H1 (cell line): Measurements from ENCODE around the gene AKAP12. TPM values are rescaled to one million over a fixed set of nuclear protein-coding genes. Genes with fewer than 3 reads are reported as not detected.

ENCODE experiments used
- CTCF ChIA-PET: fragments of 300-600 bp; sonication (Branson Sonifier 250); formaldehyde crosslinking; loops from one replicate; lab custom pipeline; 2021; ENCODE audit not compliant: partially characterized antibody; lab: Charles Lee
- POLR2A ChIA-PET: fragments of 300-600 bp; sonication (Branson Sonifier 250); formaldehyde crosslinking; loops from one replicate; lab custom pipeline; 2021; ENCODE audit warnings: inconsistent platforms; ENCODE audit not compliant: partially characterized antibody; lab: Charles Lee
- DNase-seq, 2 experiments: peaks; one replicate each; pipeline versions ENCODE4 v3.0.0 to v3.0.0-alpha.2; 2010 to 2022; ENCODE audit warnings: low spot score in 2 of 2, low read depth in 1 of 2, mixed read lengths in 1 of 2
- FAIRE-seq: peaks from 2 replicates; lab custom pipeline; 2011; peaks lifted over from hg19 to GRCh38; lab: Jason Lieb, UNC
- H2AFZ ChIP-seq: 2 replicates; pipeline ENCODE4 v1.8.1; 2012; ENCODE audit warnings: low read length, inconsistent platforms
- H2AK5ac ChIP-seq: 2 replicates; pipeline ENCODE4 v1.6.1; 2013; ENCODE audit warnings: low read depth, low read length
- H2BK120ac ChIP-seq: replicated peaks from 2 replicates; pipeline ENCODE3; 2013; ENCODE audit warnings: low read depth, low read length, inconsistent platforms
- H2BK12ac ChIP-seq: 2 replicates; pipeline ENCODE4 v1.6.1; 2013; ENCODE audit warnings: low read depth, low read length
- H2BK15ac ChIP-seq: 2 replicates; pipeline ENCODE4 v1.6.1; 2013; ENCODE audit warnings: low read length
- H2BK20ac ChIP-seq: 2 replicates; pipeline ENCODE4 v1.6.1; 2013; ENCODE audit warnings: low read length
- H2BK5ac ChIP-seq: 2 replicates; pipeline ENCODE4 v1.6.1; 2013; ENCODE audit warnings: low read depth, low read length
- H3K14ac ChIP-seq: 2 replicates; pipeline ENCODE4 v1.6.1; 2013; ENCODE audit warnings: inconsistent platforms; ENCODE audit not compliant: insufficient read length
- H3K18ac ChIP-seq: 2 replicates; pipeline ENCODE4 v1.6.1; 2013; ENCODE audit warnings: low read length; ENCODE audit errors: extremely low read depth
- H3K23ac ChIP-seq: 2 replicates; pipeline ENCODE4 v1.6.1; 2013; ENCODE audit warnings: inconsistent platforms; ENCODE audit not compliant: insufficient read length
- H3K23me2 ChIP-seq: 2 replicates; pipeline ENCODE4 v1.6.1; 2013; ENCODE audit warnings: low read depth, low read length
- H3K27ac ChIP-seq: 2 replicates; pipeline ENCODE4 v1.6.1; 2011; ENCODE audit warnings: low read depth, low read length, inconsistent platforms
- H3K27me3 ChIP-seq, 4 experiments: replicated peaks in 1 of 4; 1 replicate in 1 of 4; 2 replicates in 3 of 4; pipeline versions ENCODE4 v1.6.1 to v1.8.1; 2011 to 2013; ENCODE audit warnings: low read length in 3 of 4, mild to moderate bottlenecking in 3 of 4, inconsistent platforms in 2 of 4, mixed read lengths in 2 of 4, moderate library complexity in 1 of 4; ENCODE audit not compliant: control insufficient read depth in 3 of 4, insufficient read depth in 3 of 4; ENCODE audit errors: extremely low read depth in 1 of 4
- H3K36me3 ChIP-seq, 4 experiments: 2 replicates each; pipeline versions ENCODE4 v1.6.1 to v1.8.1; 2011 to 2013; ENCODE audit warnings: mild to moderate bottlenecking in 4 of 4, low read length in 3 of 4, moderate library complexity in 2 of 4, control low read depth in 1 of 4, inconsistent platforms in 1 of 4; ENCODE audit not compliant: insufficient read depth in 4 of 4, control insufficient read depth in 2 of 4
- H3K4ac ChIP-seq: replicated peaks from 2 replicates; pipeline ENCODE3; 2013; ENCODE audit warnings: low read length, low read depth, mixed read lengths, inconsistent platforms; ENCODE audit not compliant: insufficient read length
- H3K4me1 ChIP-seq, 4 experiments: replicated peaks in 1 of 4; 1 replicate in 1 of 4; 2 replicates in 3 of 4; pipeline versions ENCODE4 v1.6.1 to v1.8.1; 2011 to 2013; ENCODE audit warnings: low read length in 3 of 4, inconsistent platforms in 2 of 4, mixed read lengths in 1 of 4; ENCODE audit not compliant: insufficient read depth in 4 of 4, control insufficient read depth in 3 of 4
- H3K4me2 ChIP-seq, 2 experiments: 2 replicates each; pipeline versions ENCODE4 v1.6.1 to v1.8.1; 2011 to 2013; ENCODE audit warnings: low read depth in 2 of 2, low read length in 2 of 2, control low read depth in 1 of 2, inconsistent platforms in 1 of 2, mild to moderate bottlenecking in 1 of 2; ENCODE audit not compliant: insufficient read depth in 1 of 2
- H3K4me3 ChIP-seq, 4 experiments: fragments of 200-600, 300-600 bp in 1 of 4; sonication (generic), shearing (Covaris generic), sonication (Bioruptor Twin) in 1 of 4; 2 replicates each; pipeline versions ENCODE4 v1.5.1 to v1.8.1; 2011 to 2016; ENCODE audit warnings: low read length in 4 of 4, low read depth in 3 of 4, control low read depth in 2 of 4, inconsistent platforms in 2 of 4, mild to moderate bottlenecking in 2 of 4, mixed read lengths in 1 of 4, moderate library complexity in 1 of 4; ENCODE audit not compliant: insufficient read depth in 2 of 4; ENCODE audit errors: extremely low read depth in 1 of 4
- H3K56ac ChIP-seq: replicated peaks from 2 replicates; pipeline ENCODE3; 2013; ENCODE audit warnings: low read depth, mild to moderate bottlenecking, mixed read lengths, low read length, inconsistent platforms; ENCODE audit not compliant: insufficient read length
- H3K79me1 ChIP-seq: 2 replicates; pipeline ENCODE4 v1.6.1; 2013; ENCODE audit warnings: low read depth, low read length, control low read depth
- H3K79me2 ChIP-seq, 2 experiments: 2 replicates each; pipeline versions ENCODE4 v1.6.1 to v1.8.1; 2012 to 2013; ENCODE audit warnings: low read length in 2 of 2, mild to moderate bottlenecking in 2 of 2, inconsistent platforms in 1 of 2; ENCODE audit not compliant: insufficient read depth in 2 of 2, control insufficient read depth in 1 of 2
- H3K9ac ChIP-seq, 4 experiments: replicated peaks in 1 of 4; 1 replicate in 1 of 4; 2 replicates in 3 of 4; pipeline versions ENCODE4 v1.6.1 to v1.8.1; 2011 to 2013; ENCODE audit warnings: low read depth in 3 of 4, low read length in 3 of 4, control low read depth in 2 of 4, mild to moderate bottlenecking in 2 of 4, moderate library complexity in 2 of 4, inconsistent platforms in 1 of 4; ENCODE audit errors: extremely low read depth in 1 of 4
- H3K9me3 ChIP-seq, 2 experiments: 2 replicates each; pipeline versions ENCODE4 v1.6.1 to v1.8.1; 2012 to 2013; ENCODE audit warnings: mild to moderate bottlenecking in 2 of 2, moderate library complexity in 2 of 2, control low read depth in 1 of 2, inconsistent platforms in 1 of 2, low read depth in 1 of 2, low read length in 1 of 2, mixed read lengths in 1 of 2; ENCODE audit not compliant: insufficient read depth in 2 of 2
- H4K20me1 ChIP-seq, 2 experiments: replicated peaks in 1 of 2; 2 replicates each; pipeline versions ENCODE3 to v1.8.1; 2011 to 2013; ENCODE audit warnings: inconsistent platforms in 2 of 2, low read length in 2 of 2, mild to moderate bottlenecking in 1 of 2; ENCODE audit not compliant: insufficient read depth in 2 of 2, control insufficient read depth in 1 of 2
- H4K5ac ChIP-seq: 2 replicates; pipeline ENCODE4 v1.6.1; 2013; ENCODE audit warnings: low read length, low read depth, mixed read lengths, inconsistent platforms; ENCODE audit not compliant: insufficient read length
- H4K8ac ChIP-seq: 2 replicates; pipeline ENCODE4 v1.8.0; 2013; ENCODE audit warnings: mild to moderate bottlenecking, moderate library complexity, low read length, inconsistent platforms; ENCODE audit not compliant: insufficient read depth; ENCODE audit errors: extremely low read depth
- H4K91ac ChIP-seq: replicated peaks from 2 replicates; pipeline ENCODE3; 2013; ENCODE audit warnings: low read length, mixed read lengths, inconsistent platforms; ENCODE audit not compliant: insufficient read length
- CEBPB ChIP-seq: IDR thresholded peaks from 2 replicates; pipeline ENCODE4 v1.6.1; 2012; ENCODE audit warnings: low read depth, low read length
- CHD1 ChIP-seq: IDR thresholded peaks from 2 replicates; pipeline ENCODE4 v1.6.1; 2012; ENCODE audit warnings: low read depth, low read length, improper control_type of control experiment
- KDM5A ChIP-seq: fragments of 200-600 bp; IDR thresholded peaks from 2 replicates; pipeline ENCODE4 v1.7.1; 2012; ENCODE audit warnings: mild to moderate bottlenecking, low read length, inconsistent platforms, mixed read lengths
- SP4 ChIP-seq: IDR thresholded peaks from 2 replicates; pipeline ENCODE4 v1.6.1; 2012; ENCODE audit warnings: low read length, inconsistent platforms
- SRF ChIP-seq: IDR thresholded peaks from 2 replicates; pipeline ENCODE4 v1.6.1; 2011; ENCODE audit warnings: mild to moderate bottlenecking, low read depth, low read length, moderate library complexity
- TAF7 ChIP-seq: optimal IDR thresholded peaks from 2 replicates; pipeline ENCODE3; 2011; ENCODE audit warnings: low read depth, mild to moderate bottlenecking, inconsistent platforms, low read length, moderate library complexity, borderline replicate concordance
- TEAD4 ChIP-seq: IDR thresholded peaks from 2 replicates; pipeline ENCODE4 v1.6.1; 2012; ENCODE audit warnings: low read depth, low read length, inconsistent platforms, mixed read lengths
- WGBS, 2 experiments: shearing (Covaris generic) in 1 of 2; methylation state at CpG; one replicate each; pipeline versions ENCODE4 v1.1.6 to v1.1.7; 2013 to 2015; ENCODE audit warnings: low lambda C conversion rate in 2 of 2, mixed read lengths in 2 of 2, inconsistent platforms in 1 of 2, low coverage in 1 of 2, missing lambda C conversion rate in 1 of 2; ENCODE audit not compliant: insufficient replicate concordance in 2 of 2, insufficient coverage in 1 of 2, insufficient read length in 1 of 2; ENCODE audit errors: extremely low coverage in 1 of 2, missing lambda C conversion rate in 1 of 2; 5-methylcytosine and 5-hydroxymethylcytosine counted together
- polyA plus RNA-seq, 7 experiments: library from polyadenylated mRNA; depleted of rRNA in 3 of 7; stranded (reverse) in 5 of 7; unstranded in 2 of 7; fragments of >200 nt in 5 of 7; fragments of 200-250 nt in 2 of 7; gene quantifications; 1 replicate in 5 of 7; 2 replicates in 1 of 7; 4 replicates in 1 of 7; pipeline versions ENCODE4 v1.2.1 to v1.2.3, GENCODE V29; 2011 to 2013; ENCODE audit warnings: missing spikeins in 2 of 7, mixed read lengths in 2 of 7
- total RNA-seq: library from RNA; stranded (reverse); fragmentation: NEBNext Ultra II Directional; extraction: Animal tissue kit (Norgen Biotek cat#: 25700); gene quantifications from 2 replicates; pipeline ENCODE4 v1.2.1, GENCODE V29; 2021
- TF ChIP-seq, protein P1 (sequence below): IDR thresholded peaks from 2 replicates; pipeline ENCODE4 v1.6.1; 2012; ENCODE audit warnings: low read length, inconsistent platforms
- TF ChIP-seq, protein P2 (sequence below): IDR thresholded peaks from 2 replicates; pipeline ENCODE4 v1.6.1; 2012; ENCODE audit warnings: inconsistent platforms

Gene AKAP12
- total and polyA plus RNA-seq, 2 of the 8 experiments (the other 6 are each of a cell fraction or from before 2014, with no cell fraction given): 14.6 to 79.2 TPM

DNA sequence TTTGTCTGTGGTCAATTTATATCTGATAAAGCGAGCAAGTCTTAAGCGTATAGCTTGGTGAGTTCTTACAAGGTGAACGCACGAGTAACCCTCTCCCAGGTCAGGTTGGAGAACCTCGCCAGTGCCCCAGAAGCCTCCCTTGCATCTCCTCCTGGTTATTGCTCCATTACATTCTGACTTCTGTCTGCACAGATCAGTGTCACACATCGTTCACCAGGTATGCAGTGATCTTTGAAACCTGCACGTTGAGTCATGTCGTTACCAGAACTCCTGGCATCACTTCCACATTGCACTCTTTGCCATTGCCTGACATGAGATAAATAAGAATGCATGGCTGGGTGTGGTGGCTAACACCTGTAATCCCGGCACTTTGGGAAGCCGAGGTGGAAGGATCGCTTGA lies 44.2 kb downstream of the AKAP12 start:
- DNase-seq (no peak), FAIRE-seq (no peak)
- H2BK12ac ChIP-seq: no peak overlapping the region
- H3K56ac ChIP-seq: no peak overlapping the region
- H3K18ac ChIP-seq: no peak overlapping the region
- H4K5ac ChIP-seq: no peak overlapping the region
- no peak overlapping the region for H2BK120ac ChIP-seq
- POLR2A ChIA-PET: no interaction called here
- no peak overlapping the region for H4K91ac ChIP-seq
- no peak overlapping the region for H2AK5ac ChIP-seq
- H3K4me2 ChIP-seq: no peak overlapping the region
- no peak overlapping the region for H2BK5ac ChIP-seq
- CTCF ChIA-PET: interaction anchor here (0.9 kb wide), 1 partner anchor 51 kb away, joined by 3 read pairs; no protein-coding TSS in a partner anchor
- H3K36me3 ChIP-seq: no peaks in the 10 kb centered on the region
- H3K79me2 ChIP-seq: peaks cover 0 to 33% of the 10 kb centered on the region in 2 experiments; a peak in 2 of 4 replicates
- no peaks in the 10 kb centered on the region for H3K4me1 ChIP-seq
- no peak overlapping the region for H3K4me3 ChIP-seq
- no peak overlapping the region for H4K8ac ChIP-seq
- peaks cover 0 to 2% of the 10 kb centered on the region in 2 experiments for H4K20me1 ChIP-seq
- no peak overlapping the region for H3K4ac ChIP-seq
- H3K23me2 ChIP-seq: no peaks in the 10 kb centered on the region
- 90% methylated on average over 11 of the region's 11 CpGs; no CpG with 5 or more reads in 1 of the 2 experiments for WGBS, 2 experiments
- no peak for TF ChIP-seq TEAD4
- no peak for TF ChIP-seq KDM5A
- TF ChIP-seq TAF7: no peak
- TF ChIP-seq CHD1: no peak
- TF ChIP-seq SRF: no peak
- TF ChIP-seq, protein P1, sequence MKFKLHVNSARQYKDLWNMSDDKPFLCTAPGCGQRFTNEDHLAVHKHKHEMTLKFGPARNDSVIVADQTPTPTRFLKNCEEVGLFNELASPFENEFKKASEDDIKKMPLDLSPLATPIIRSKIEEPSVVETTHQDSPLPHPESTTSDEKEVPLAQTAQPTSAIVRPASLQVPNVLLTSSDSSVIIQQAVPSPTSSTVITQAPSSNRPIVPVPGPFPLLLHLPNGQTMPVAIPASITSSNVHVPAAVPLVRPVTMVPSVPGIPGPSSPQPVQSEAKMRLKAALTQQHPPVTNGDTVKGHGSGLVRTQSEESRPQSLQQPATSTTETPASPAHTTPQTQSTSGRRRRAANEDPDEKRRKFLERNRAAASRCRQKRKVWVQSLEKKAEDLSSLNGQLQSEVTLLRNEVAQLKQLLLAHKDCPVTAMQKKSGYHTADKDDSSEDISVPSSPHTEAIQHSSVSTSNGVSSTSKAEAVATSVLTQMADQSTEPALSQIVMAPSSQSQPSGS: no peak
- TF ChIP-seq, protein P2, sequence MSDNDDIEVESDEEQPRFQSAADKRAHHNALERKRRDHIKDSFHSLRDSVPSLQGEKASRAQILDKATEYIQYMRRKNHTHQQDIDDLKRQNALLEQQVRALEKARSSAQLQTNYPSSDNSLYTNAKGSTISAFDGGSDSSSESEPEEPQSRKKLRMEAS: no peak
- TF ChIP-seq SP4: no peak
- no peak for TF ChIP-seq CEBPB
- no peak overlapping the region for H2BK15ac ChIP-seq
- H2BK20ac ChIP-seq: no peak overlapping the region
- H3K9me3 ChIP-seq: no peaks in the 10 kb centered on the region
- H3K27me3 ChIP-seq: no peaks in the 10 kb centered on the region
- no peak overlapping the region for H2AFZ ChIP-seq
- no peak overlapping the region for H3K9ac ChIP-seq
- no peak overlapping the region for H3K27ac ChIP-seq
- H3K14ac ChIP-seq: no peak overlapping the region
- peaks cover 7% of the 10 kb centered on the region for H3K79me1 ChIP-seq
- no peak overlapping the region for H3K23ac ChIP-seq
